NCI-H146 treated with DMSO at 0.1 percent for 48 hours (cell line): ENCODE data around the gene PUM1.
A peak's percentile ranks its signal among the peaks of the same experiment; 100 is the strongest.

Experiments used
- DNase-seq: peaks from one replicate; lab custom pipeline; 2025; ENCODE audit not compliant: unreplicated experiment; lab: John Stamatoyannopoulos, UW

PUM1 gene

DNA sequence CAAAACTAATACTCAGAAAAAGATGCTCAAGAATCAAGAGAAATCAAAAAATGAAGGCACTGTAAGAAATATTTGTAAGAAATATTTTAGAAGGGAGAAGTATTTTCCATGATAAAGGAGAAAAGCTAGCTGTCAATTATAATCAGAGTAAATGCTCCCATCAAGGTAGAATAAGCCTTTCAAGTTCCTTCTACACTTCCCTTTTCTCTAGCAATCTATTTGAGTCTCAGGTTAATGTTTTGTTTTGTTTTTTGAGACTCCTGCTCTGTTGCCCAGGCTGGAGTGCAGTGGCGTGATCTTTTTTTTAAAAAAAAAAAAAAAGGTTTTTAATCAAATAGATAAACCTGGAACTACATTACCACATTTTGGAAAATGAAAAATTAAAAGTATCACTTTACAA, 33.3 kb downstream of the PUM1 start:
- no peak for DNase-seq

- DNase-seq = no peak
Observed at GRCh38 chr1:31031330-31032143, 34.0 kb downstream of the PUM1 start.

- DNase-seq = no peak
Observed at GRCh38 chr1:31029026-31029425, 36.5 kb downstream of the PUM1 start.

- no peak for DNase-seq
Observed at GRCh38 chr1:31027693-31028526, 37.6 kb downstream of the PUM1 start.

GRCh38 chr1:31022259-31022658, 43.3 kb downstream of the PUM1 start:
- no peak for DNase-seq

- no peak for DNase-seq
Observed at GRCh38 chr1:31020007-31020790, 45.3 kb downstream of the PUM1 start.

- DNase-seq = no peak
Observed at GRCh38 chr1:31019401-31019800, 46.1 kb downstream of the PUM1 start.

DNA sequence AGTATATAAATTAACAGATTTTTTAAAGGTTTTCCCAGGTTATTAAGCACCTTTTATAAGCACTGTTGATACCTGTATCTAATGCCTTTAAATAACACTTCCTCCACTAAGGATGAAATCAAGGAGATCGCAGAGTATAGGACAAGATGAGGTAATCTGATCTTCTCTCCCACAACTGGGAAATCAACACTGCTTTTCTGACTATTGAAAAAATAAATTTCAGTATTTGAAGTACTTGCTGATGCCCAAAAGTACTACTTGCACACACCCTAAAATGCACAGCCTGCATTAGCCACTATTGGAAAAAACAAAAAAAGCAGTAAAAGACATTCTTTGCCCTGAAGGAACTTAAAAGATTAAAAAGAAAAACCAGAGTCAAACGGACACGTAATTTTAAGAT, 48.6 kb downstream of the PUM1 start:
- no peak for DNase-seq

DNA sequence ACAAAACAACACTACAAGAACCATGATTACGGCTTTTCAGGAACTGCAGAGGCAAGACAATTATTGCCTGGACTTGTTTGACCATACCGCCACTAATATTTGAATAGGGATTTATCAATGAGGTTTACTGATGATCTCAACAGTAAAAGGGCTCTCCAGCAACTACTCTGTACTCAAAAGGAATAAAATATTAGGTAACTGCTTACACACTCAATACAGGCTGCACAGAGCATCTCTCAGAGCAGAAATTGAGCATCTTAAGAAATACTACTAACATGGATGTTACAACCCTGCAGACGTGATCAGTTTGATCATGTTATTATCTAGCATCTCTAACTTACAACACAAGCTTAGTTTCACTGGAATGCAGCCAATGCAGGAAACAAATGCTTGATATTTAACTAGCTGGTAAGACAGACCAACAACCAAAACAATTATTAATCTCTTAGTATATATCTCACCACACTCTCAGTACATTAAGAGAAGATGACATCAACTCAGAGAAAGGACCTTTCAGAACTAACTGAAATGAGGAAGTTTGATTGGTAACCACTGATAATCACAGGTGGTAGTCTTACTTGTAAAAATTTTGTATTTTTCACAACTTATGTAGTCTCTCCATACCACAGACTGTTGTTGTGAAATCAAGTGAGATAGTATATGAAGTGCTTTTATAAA, 52.2 kb downstream of the PUM1 start:
- peak; percentile 35 for DNase-seq

GRCh38 chr1:31012210-31012924, 53.1 kb downstream of the PUM1 start:
- no peak for DNase-seq

- DNase-seq = no peak
Observed at GRCh38 chr1:31011719-31012118, 53.8 kb downstream of the PUM1 start.

DNA sequence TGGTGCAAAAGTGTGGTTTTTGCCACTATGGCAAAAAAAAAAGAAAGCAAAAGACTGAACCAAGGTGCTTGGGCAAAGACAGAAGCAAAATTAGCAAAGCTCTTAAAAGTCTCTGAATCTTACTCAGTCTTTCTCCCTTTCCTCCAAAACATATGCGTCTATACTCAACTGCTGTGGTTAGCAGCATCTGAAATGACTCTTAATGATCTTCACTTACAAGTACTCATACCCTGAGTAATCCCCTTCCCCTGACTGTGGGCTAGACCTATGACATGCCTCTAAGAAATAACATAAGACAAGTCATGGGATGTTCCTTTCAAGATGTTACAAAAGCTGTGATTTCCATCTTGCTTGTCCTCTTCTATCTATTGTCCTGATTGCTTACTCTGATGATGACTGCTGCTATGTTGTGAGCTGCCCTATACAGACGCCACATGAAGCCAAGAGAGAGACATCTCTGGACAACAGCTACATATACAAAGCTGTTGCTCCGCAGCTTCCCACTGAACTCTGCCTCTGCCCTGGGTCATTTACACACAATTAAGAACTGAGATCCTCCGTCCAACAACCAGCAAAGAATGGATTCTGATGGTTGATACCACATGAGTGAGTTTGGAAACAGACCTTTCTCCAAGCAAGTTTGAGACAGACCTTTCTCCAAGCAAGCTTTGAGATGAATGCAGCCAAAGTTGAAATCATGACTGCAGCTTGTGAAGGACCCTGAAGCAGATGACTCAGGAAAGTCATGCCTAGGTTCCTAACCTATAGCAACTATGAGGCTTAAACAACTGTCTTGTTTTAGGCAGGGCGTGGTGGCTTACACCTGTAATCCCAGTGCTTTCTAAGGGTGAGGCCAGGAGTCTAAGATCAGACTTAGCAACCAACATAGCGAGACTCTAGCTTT, 55.2 kb downstream of the PUM1 start:
- no peak for DNase-seq

GRCh38 chr1:31007462-31007991, 58.0 kb downstream of the PUM1 start:
- no peak for DNase-seq

DNA sequence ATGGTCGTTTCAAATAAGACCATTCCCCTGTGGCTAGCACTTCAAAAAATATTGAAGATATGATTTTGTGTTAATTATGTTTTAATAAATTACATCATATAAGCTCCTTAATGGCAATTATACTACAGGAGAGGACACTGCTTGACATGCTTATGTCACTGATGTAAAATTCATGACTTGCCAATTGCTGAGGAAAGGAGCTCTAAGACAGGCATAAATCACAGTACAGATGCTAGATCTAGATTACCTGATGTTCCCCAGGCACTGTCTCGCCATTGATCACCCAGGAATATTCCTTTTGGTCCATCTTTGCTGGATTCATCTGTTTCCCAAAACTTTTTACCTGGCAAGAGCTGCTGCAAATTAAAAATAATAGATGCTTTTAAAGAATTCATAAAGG, 58.8 kb downstream of the PUM1 start:
- no peak for DNase-seq

GRCh38 chr1:31005617-31006166, 59.8 kb downstream of the PUM1 start:
- DNase-seq = no peak

DNA sequence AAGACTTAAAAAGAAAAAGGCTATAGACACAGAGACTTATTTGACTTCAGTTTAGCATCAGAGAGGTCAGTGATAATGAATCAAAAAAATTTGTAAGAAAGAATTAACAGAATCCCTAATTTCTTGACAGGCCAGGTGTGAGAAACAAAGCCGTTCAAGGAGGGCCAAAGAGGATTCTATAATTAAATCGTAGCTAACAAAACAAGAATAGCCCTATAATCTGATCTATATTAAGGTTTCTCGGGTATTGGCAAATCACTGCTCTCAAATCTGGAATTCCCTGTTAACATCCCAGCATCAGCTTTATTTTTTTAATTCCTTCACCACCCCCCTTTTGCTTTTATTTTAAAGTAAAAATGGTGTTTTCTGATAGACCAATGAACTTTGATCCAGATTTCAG, 60.3 kb downstream of the PUM1 start:
- DNase-seq = no peak

- DNase-seq = no peak
Observed at GRCh38 chr1:31004231-31004621, 61.3 kb downstream of the PUM1 start.

GRCh38 chr1:31003613-31004230, 61.8 kb downstream of the PUM1 start:
- no peak for DNase-seq
